ENCODE results near the gene SPSB1. TPM values are rescaled to one million over a fixed set of nuclear protein-coding genes. Genes with fewer than 3 reads are reported as not detected.

SPSB1 gene
- total RNA-seq, 1 donor from 2014 or later = 17.6 TPM

GRCh38 chr1:9309991-9310390, 17.3 kb downstream of the SPSB1 start:
- no peaks in the 10 kb centered on the region for H3K27me3 ChIP-seq (ENCODE audit: control insufficient read depth, insufficient read depth, low read length)
- DNase-seq (ENCODE audit: low read depth) = no peak
- no peak overlapping the region for H3K4me3 ChIP-seq (ENCODE audit: low read depth, low read length)
- no peak for FAIRE-seq
- no peak for TF ChIP-seq CTCF (IDR thresholded peaks at IDR 0.05; ENCODE audit: insufficient read depth, low read length, severe bottlenecking)
- peaks cover 2% of the 10 kb centered on the region for H3K36me3 ChIP-seq (ENCODE audit: control insufficient read depth, insufficient read depth, low read length)

- H3K36me3 ChIP-seq (ENCODE audit: control insufficient read depth, insufficient read depth, low read length) = peaks cover 3% of the 10 kb centered on the region
- DNase-seq (ENCODE audit: low read depth) (no peak), FAIRE-seq (no peak)
- TF ChIP-seq CTCF (IDR thresholded peaks at IDR 0.05; ENCODE audit: insufficient read depth, low read length, severe bottlenecking) = no peak
- H3K27me3 ChIP-seq (ENCODE audit: control insufficient read depth, insufficient read depth, low read length) = no peaks in the 10 kb centered on the region
- H3K4me3 ChIP-seq (ENCODE audit: low read depth, low read length) = no peak overlapping the region
These were observed 18.3 kb downstream of the SPSB1 start for GRCh38 chr1:9311029-9311428.

GRCh38 chr1:9311479-9311878, 18.8 kb downstream of the SPSB1 start:
- no peak for DNase-seq (ENCODE audit: low read depth)
- no peak overlapping the region for H3K4me3 ChIP-seq (ENCODE audit: low read depth, low read length)
- FAIRE-seq = no peak
- TF ChIP-seq CTCF (IDR thresholded peaks at IDR 0.05; ENCODE audit: insufficient read depth, low read length, severe bottlenecking) = no peak
- H3K36me3 ChIP-seq (ENCODE audit: control insufficient read depth, insufficient read depth, low read length) = peaks cover 4% of the 10 kb centered on the region
- H3K27me3 ChIP-seq (ENCODE audit: control insufficient read depth, insufficient read depth, low read length) = no peaks in the 10 kb centered on the region

GRCh38 chr1:9312168-9312720, 19.6 kb downstream of the SPSB1 start:
- no peak overlapping the region for H3K4me3 ChIP-seq (ENCODE audit: low read depth, low read length)
- no peak for FAIRE-seq
- TF ChIP-seq CTCF (IDR thresholded peaks at IDR 0.05; ENCODE audit: insufficient read depth, low read length, severe bottlenecking) = no peak
- H3K27me3 ChIP-seq (ENCODE audit: control insufficient read depth, insufficient read depth, low read length) = no peaks in the 10 kb centered on the region
- peaks cover 4% of the 10 kb centered on the region for H3K36me3 ChIP-seq (ENCODE audit: control insufficient read depth, insufficient read depth, low read length)
- DNase-seq (ENCODE audit: low read depth) = no peak

- FAIRE-seq = no peak
- TF ChIP-seq CTCF (IDR thresholded peaks at IDR 0.05; ENCODE audit: insufficient read depth, low read length, severe bottlenecking) = no peak
These were observed 20.9 kb downstream of the SPSB1 start for GRCh38 chr1:9313576-9313975.

GRCh38 chr1:9314111-9314510, 21.4 kb downstream of the SPSB1 start:
- DNase-seq (ENCODE audit: low read depth) (no peak), FAIRE-seq (no peak)
- no peak overlapping the region for H3K4me3 ChIP-seq (ENCODE audit: low read depth, low read length)
- peaks cover 6% of the 10 kb centered on the region for H3K36me3 ChIP-seq (ENCODE audit: control insufficient read depth, insufficient read depth, low read length)
- no peaks in the 10 kb centered on the region for H3K27me3 ChIP-seq (ENCODE audit: control insufficient read depth, insufficient read depth, low read length)
- no peak for TF ChIP-seq CTCF (IDR thresholded peaks at IDR 0.05; ENCODE audit: insufficient read depth, low read length, severe bottlenecking)

More at GRCh38 chr1:9313576-9313975, 20.9 kb downstream of the SPSB1 start:
- Histone ChIP-seq H3K36me3 (ENCODE audit: control insufficient read depth, insufficient read depth, low read length) (peaks cover 5% of the 10 kb centered on the region), H3K27me3 (ENCODE audit: control insufficient read depth, insufficient read depth, low read length) (no peaks in the 10 kb centered on the region), H3K4me3 (ENCODE audit: low read depth, low read length) (no peak overlapping the region)
- DNase-seq (ENCODE audit: low read depth) = no peak
